MM.1S (cell line): Measurements from ENCODE around the gene CYTL1.

ENCODE experiments used
- DNase-seq: peaks from one replicate; pipeline ENCODE4 v3.0.0-alpha.2; 2015
- H2AFZ ChIP-seq: fragments of 300-600 bp; sonication (generic); 2 replicates; pipeline ENCODE4 v1.6.0; 2016; ENCODE audit warnings: antibody characterized with exemption, low read length
- H3F3A ChIP-seq: fragments of 300-600 bp; sonication (generic); 2 replicates; pipeline ENCODE4 v1.6.1; 2016; ENCODE audit warnings: mild to moderate bottlenecking, antibody characterized with exemption, low read length, moderate library complexity, mixed read lengths; ENCODE audit not compliant: insufficient read depth
- H3K27ac ChIP-seq: fragments of 300-600 bp; sonication (generic); 2 replicates; pipeline ENCODE4 v1.5.1; 2016; ENCODE audit warnings: mild to moderate bottlenecking, low read length
- H3K27me3 ChIP-seq: fragments of 300-600 bp; sonication (generic); replicated peaks from 2 replicates; pipeline ENCODE4 v1.6.0; 2016; ENCODE audit warnings: low read length; ENCODE audit not compliant: insufficient read depth
- H3K36me3 ChIP-seq: fragments of 300-600 bp; sonication (generic); replicated peaks from 2 replicates; pipeline ENCODE4 v1.6.1; 2016; ENCODE audit warnings: mild to moderate bottlenecking, low read length, mixed read lengths; ENCODE audit not compliant: insufficient read depth
- H3K4me1 ChIP-seq: fragments of 300-600 bp; sonication (generic); 2 replicates; pipeline ENCODE4 v1.6.1; 2016; ENCODE audit warnings: low read length, mixed read lengths
- H3K4me2 ChIP-seq: fragments of 300-600 bp; sonication (generic); 2 replicates; pipeline ENCODE4 v1.6.0; 2016; ENCODE audit warnings: low read depth, low read length
- H3K4me3 ChIP-seq: fragments of 300-600 bp; sonication (generic); 2 replicates; pipeline ENCODE4 v1.5.1; 2016; ENCODE audit warnings: low read length, mixed read lengths
- H3K79me2 ChIP-seq: fragments of 300-600 bp; sonication (generic); 2 replicates; pipeline ENCODE4 v1.6.1; 2016; ENCODE audit warnings: mixed run types, low read length, mixed read lengths
- H3K9ac ChIP-seq: fragments of 300-600 bp; sonication (generic); 2 replicates; pipeline ENCODE4 v1.6.1; 2016; ENCODE audit warnings: low read length, mixed read lengths
- H3K9me2 ChIP-seq: fragments of 300-600 bp; sonication (generic); replicated peaks from 2 replicates; pipeline ENCODE4 v1.6.1; 2016; ENCODE audit warnings: mild to moderate bottlenecking, low read length, mixed read lengths; ENCODE audit not compliant: insufficient read depth
- H3K9me3 ChIP-seq: fragments of 300-600 bp; sonication (generic); replicated peaks from 2 replicates; pipeline ENCODE4 v1.6.1; 2016; ENCODE audit warnings: mild to moderate bottlenecking, low read length, mixed read lengths; ENCODE audit not compliant: insufficient read depth
- H4K20me1 ChIP-seq: fragments of 300-600 bp; sonication (generic); 2 replicates; pipeline ENCODE4 v1.6.1; 2016; ENCODE audit warnings: mild to moderate bottlenecking, low read length, moderate library complexity, mixed read lengths; ENCODE audit not compliant: insufficient read depth
- CTCF ChIP-seq: fragments of 300-600 bp; sonication (generic); IDR thresholded peaks from 2 replicates; pipeline ENCODE4 v1.5.1; 2016; ENCODE audit warnings: antibody characterized with exemption, low read length, mixed read lengths
- EZH2 ChIP-seq: fragments of 300-600 bp; sonication (generic); optimal IDR thresholded peaks from 2 replicates; pipeline ENCODE3; 2017; ENCODE audit warnings: low read depth, mild to moderate bottlenecking, antibody characterized with exemption, low read length, mixed read lengths
- EZH2phosphoT487 ChIP-seq: fragments of 300-600 bp; sonication (generic); IDR thresholded peaks from 2 replicates; pipeline ENCODE4 v1.6.1; 2018; ENCODE audit warnings: antibody characterized with exemption, low read length

The CYTL1 gene

DNA sequence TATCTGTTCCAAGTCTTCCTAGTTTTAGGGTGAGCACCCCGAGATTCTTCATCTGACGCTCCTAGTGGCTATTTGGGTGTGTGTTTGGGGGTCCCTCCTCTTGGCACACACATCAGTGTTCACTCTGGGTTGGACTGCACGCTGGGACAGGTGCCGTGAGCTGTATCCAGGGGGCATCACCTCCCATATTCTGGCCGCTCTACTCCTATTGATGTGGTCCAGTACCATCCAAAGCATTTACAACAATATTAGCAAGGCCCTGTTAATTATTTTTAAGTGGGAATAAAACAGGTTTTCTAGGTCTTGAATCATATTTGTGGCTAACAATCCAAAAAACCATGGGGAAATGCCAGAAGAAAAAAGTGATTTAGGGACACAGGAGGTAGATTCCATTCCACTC, 26.4 kb downstream of the CYTL1 start:
- no peak overlapping the region for H3K9ac ChIP-seq
- TF ChIP-seq EZH2 (no peak), CTCF (no peak), EZH2phosphoT487 (no peak)

DNA sequence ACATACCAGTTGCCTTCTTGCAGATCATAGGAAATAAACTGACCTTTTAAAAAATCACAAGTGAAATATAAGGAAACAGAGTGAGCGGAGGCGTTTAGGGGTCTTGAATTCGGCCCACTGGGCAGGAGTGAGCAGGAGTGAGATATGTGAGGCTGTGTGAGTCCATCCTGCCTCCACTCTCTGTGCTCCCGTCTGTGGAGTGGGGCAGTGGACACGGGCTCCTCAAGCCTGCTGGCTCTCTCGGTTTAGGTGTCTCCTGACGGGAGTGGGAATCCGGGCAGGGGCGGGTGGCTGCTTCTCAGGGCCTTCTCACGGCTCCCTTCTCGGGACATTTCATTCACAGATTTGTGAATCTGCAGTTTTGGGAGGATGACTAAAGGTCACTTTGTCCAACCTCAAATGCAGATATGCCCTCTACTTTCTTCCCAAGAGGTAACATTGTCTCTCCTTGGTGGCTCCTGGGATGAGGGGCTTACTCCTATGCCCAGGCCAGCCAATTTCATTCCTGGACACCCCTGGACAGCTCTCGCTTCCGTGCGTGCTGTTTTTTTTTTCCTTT, 27.6 kb downstream of the CYTL1 start:
- no peak overlapping the region for H2AFZ ChIP-seq
- no peak overlapping the region for H3K9ac ChIP-seq
- no peaks in the 10 kb centered on the region for H3K9me3 ChIP-seq
- no peaks in the 10 kb centered on the region for H4K20me1 ChIP-seq
- H3K4me2 ChIP-seq = no peak overlapping the region
- no peaks in the 10 kb centered on the region for H3F3A ChIP-seq
- H3K9me2 ChIP-seq = no peaks in the 10 kb centered on the region
- no peak overlapping the region for H3K27ac ChIP-seq
- TF ChIP-seq EZH2phosphoT487 = no peak
- no peak for TF ChIP-seq EZH2
- no peak for TF ChIP-seq CTCF
- H3K4me1 ChIP-seq = 0 out of 2 replicates have a peak, but pooled peaks cover 2% of the 10 kb centered on the region
- no peak overlapping the region for H3K4me3 ChIP-seq
- no peaks in the 10 kb centered on the region for H3K79me2 ChIP-seq
- H3K36me3 ChIP-seq = no peaks in the 10 kb centered on the region
- H3K27me3 ChIP-seq = no peaks in the 10 kb centered on the region
- DNase-seq = no peak

More for the DNA sequence above, 26.4 kb downstream of the CYTL1 start:
- Histone ChIP-seq H3K4me1 (0 out of 2 replicates have a peak, but pooled peaks cover 2% of the 10 kb centered on the region), H3K9me2 (no peaks in the 10 kb centered on the region), H4K20me1 (no peaks in the 10 kb centered on the region), H3F3A (no peaks in the 10 kb centered on the region), H3K4me2 (no peak overlapping the region), H3K9me3 (no peaks in the 10 kb centered on the region), H3K27ac (no peak overlapping the region), H3K79me2 (no peaks in the 10 kb centered on the region), H3K36me3 (no peaks in the 10 kb centered on the region), H3K27me3 (no peaks in the 10 kb centered on the region), H3K4me3 (no peak overlapping the region), H2AFZ (no peak overlapping the region)
- DNase-seq = no peak

- no peak for DNase-seq
- H4K20me1 ChIP-seq = no peaks in the 10 kb centered on the region
- no peak overlapping the region for H3K9ac ChIP-seq
- no peaks in the 10 kb centered on the region for H3K36me3 ChIP-seq
- H3K4me3 ChIP-seq = no peak overlapping the region
- no peak overlapping the region for H3K27ac ChIP-seq
- H2AFZ ChIP-seq = no peak overlapping the region
- no peaks in the 10 kb centered on the region for H3K9me3 ChIP-seq
- H3K79me2 ChIP-seq = no peaks in the 10 kb centered on the region
- no peak overlapping the region for H3K4me2 ChIP-seq
- H3K27me3 ChIP-seq = no peaks in the 10 kb centered on the region
- no peaks in the 10 kb centered on the region for H3F3A ChIP-seq
- TF ChIP-seq EZH2phosphoT487 = no peak
- TF ChIP-seq EZH2 = no peak
- no peak for TF ChIP-seq CTCF
- H3K9me2 ChIP-seq = no peaks in the 10 kb centered on the region
- H3K4me1 ChIP-seq = 0 out of 2 replicates have a peak, but pooled peaks cover 2% of the 10 kb centered on the region
Measured at GRCh38 chr4:4990857-4991540, 28.3 kb downstream of the CYTL1 start.
